ENCODE results near the gene KIF1C.

KIF1C gene

DNA sequence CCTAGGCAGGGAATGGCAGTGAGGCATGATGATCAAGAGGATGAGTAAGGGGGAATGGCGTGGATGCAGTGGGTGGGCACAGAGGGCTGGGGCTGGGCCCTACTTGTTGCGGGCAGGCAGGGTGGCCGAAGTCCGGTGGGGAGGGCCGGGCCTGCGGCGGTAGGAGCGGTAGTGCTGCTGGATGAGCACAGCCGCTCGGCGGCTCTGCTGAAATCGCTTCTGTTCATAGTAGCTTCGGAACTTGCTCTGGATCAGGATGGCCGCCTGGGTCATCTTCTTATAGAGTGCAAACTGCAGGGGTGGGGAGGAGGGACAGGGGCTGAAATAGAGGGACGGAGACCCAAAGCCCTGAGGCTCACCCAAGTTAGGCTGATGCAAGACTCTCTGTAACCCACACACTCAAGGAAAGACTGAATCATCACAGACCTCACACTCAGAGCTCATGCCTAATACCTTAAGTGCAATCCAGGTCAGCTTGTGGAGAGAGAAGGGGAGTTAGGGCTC lies 28.7 kb upstream of the KIF1C start:
- peak; percentile 90 for DNase-seq

- no peak for DNase-seq
Observed at GRCh38 chr17:4969551-4970173, 28.1 kb upstream of the KIF1C start.

DNA sequence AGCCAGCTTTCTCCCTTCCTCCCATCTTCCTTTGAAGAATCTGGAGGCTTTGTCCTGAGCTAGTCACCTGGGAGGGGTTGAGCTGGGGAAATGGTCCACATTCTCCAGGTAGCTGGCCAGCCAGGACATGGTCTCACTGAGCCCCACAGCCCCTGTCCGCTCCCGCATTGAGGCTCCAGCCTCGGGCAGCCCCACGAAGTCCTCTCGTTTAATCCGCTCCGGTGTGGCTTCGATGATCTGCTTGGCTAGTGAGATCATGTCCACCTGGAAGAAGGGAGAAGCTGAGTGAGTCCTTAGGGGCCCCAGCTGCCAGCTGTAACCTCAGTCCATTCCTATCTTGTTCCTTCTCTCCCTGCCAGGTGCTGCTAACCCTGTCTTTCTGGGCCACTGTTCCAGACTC lies 27.5 kb upstream of the KIF1C start:
- no peak for DNase-seq

- DNase-seq, result no peak
Observed at GRCh38 chr17:4971826-4972225, 25.9 kb upstream of the KIF1C start.

DNA sequence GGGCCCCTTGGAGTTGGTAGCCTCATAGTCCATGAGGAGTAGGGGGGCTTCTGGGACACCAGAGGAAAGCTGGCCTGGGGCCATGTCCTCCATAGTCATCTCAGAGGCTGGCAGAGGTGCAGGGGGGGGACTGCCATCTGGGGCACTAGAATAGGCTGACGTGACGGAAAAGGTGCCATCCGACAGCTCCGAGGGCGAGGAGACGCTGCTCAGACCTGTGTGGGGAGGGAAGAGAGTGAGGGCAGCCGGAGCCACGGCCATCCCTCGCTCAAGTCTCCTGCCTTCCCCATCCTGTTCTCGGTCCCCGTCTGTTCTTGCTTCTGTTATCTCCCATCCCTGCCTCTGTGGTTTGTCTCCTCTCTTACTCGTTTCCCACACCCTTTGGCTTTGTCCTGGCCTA lies 25.4 kb upstream of the KIF1C start:
- no peak for DNase-seq

DNA sequence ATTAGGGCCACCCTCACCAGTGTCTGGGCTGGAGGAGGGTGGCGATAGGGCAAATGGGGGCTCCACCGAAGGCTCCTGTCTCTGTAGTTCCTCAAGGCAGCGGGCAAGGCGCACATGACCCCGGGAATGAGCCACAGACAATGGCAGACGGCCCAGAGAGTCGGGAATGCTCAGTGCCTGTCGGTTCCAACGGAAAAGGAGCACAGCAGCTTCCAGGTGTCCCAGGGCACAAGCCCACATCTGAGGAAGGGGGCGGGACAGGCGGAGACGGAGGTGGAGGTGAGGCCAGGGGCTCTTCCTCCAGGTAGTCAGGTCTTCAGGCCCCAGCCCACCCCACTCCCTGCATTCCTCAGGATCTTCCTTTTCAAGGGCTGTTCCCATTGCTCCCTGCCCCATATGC lies 25.0 kb upstream of the KIF1C start:
- DNase-seq, result no peak

DNA sequence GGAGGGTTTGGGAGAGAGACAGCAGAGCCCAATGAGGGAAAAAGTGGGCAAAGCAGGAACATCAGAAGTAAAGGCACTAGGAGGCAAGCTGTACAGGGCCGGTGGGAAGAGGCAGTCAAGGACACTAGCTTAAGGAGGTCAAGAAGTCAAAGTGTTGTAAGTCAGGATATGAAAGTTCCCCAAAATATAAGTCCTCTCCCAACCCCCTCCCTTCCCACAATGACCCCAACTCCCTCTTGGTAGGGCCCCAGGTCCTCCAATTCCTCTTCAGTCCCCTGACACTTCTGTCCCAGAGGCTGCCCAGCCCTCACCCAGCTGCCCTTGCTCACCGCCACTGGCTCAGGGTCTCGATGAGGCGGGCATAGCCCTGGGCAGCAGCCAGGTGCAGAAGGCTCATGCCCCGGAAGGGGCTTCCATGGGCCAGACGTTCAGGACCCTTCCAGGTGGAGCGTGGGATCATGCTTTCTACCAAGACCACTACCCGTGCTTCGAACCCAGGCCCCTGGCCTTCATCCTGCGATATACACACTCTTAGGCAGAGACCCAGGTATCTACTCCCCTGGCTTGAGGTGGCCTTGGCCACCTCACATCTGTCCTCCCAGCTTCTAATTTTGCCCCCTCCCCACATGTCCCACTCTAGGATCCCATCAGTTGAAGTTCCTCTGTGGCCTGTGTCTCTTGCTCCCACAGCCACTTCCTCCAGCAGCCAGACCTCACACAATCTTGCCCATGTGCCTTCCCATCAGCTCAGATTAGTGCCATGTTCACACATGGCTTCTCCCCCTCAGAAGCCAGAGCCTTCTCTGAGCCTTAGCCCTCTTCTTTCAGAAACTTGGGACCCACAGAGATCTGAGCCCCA lies 24.3 kb upstream of the KIF1C start:
- no peak for DNase-seq

DNA sequence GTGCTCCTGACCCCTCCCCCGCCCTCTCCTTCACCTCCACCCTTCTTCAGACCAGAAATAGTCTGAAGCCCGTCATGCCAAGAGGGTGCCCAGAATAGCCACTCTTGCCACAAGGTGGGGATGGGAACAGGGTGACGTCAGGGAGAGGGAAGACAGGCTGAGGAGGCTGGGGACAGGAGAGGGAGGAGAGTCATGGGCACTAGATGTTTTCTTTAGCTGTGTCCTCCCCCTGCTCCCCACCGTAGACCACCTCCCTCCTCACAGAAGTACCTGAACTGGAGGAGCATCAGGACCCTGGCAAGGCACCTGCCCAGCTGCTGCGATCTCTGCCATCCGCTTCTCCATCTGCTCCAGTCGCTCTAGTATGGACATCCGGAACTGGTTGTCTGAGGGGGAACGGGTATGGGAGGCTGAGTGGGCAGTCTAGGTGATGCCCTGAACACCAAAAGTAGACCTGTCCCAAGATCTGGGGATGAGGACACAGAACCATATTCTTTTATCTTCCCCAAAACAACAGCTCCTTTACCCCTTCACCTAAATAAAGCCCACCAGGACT lies 23.6 kb upstream of the KIF1C start:
- no peak for DNase-seq

- DNase-seq, result no peak
Observed at GRCh38 chr17:4978726-4979125, 19.0 kb upstream of the KIF1C start.

DNA sequence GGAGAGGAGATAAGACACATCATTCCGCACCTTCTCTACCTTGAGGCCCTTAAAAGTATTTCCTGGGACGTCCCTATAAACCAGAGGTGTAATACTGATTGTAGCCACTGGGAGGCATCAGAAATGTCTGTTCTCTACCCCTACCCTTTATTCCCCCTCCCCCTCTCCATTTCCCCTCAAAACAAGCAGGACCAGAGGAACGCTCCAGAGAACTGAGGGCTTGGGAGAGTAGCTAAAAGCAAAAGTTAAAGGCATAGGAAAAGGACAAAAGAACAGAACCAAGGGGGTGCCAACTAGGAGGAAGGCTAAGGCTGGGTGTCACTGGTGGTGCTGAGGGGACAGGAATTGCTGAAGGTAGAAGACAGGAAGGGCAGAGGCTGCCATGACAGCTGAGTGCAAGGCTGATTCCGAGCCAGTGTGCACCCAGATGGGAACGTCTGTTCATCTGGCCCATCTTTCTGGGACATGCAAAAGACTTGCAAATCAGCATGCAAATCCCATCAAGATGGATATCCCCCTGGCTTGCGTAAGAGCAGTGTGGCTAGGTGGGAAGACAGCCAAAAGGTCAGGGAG lies 17.0 kb upstream of the KIF1C start:
- DNase-seq, result peak; percentile 80

DNA sequence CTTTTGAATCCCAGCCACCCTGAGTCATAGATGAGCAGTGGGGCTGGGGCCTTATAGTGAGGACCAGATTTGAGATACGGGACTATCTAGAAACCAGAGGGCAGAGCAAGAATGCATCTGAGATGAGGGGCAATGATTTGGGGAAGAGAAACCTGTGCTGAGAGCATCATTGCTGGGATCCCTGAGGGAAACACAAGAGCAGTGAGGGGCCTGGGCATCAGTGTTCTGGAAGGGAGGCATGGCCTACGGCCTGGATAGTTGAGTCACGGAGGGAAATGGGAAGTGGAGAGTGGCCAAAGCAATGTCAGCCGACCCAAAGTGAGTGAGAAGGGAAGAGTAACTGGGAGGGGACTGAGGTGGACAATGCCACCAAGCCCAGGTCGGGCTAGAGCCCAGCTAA lies 15.4 kb upstream of the KIF1C start:
- peak; percentile 32 for DNase-seq

- no peak for DNase-seq
Observed at GRCh38 chr17:4986403-4986802, 11.3 kb upstream of the KIF1C start.

DNA sequence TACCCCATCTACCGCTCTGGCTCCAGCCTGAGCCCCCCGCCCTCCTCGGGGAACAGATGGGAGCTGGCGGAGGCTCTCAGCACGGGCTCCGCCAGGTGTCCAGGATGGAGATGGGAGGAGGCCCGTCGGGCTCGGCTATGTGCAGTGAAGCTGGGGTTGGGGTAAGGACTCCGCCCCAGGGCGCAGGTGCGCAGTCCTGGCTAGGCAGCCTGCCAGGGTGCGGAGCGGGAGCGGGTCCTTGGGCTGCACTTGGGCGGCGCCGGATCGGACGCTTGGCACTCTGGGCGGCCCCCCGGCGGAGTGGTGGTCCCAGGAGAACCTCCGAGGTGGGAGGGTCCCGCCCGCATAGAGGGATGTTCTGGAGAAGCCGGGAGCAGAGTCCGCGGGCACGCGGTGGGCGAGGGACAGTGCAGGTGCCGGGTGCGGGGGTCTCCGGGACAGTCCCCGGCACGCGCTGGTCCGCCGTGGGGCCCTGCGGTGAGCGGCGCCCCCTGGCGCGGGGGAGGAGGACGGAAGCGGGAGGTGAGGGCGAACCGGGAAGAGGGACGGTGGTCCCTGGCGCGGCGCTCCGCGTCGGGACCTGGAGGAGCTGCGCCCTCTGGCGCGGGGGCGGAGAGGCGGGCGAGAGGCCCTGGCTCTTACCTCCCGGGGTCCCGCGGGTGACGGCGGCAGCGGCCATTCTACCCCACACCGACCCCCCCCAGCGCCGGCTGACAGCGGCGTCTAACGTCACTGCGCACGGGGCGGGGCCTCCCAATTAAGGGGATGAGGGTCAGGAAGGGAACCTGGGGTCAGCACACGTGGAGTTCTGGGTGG lies 10.6 kb upstream of the KIF1C start, which contains the start of gene CAMTA2:
Gene CAMTA2, minus strand, starts transcription at position 725 of the 816 bp plus-strand sequence. CDS start 1,453 bp downstream, outside the sequence.
- peak; percentile 95 for DNase-seq

- DNase-seq, result no peak
Observed at GRCh38 chr17:4987767-4988567, 9.8 kb upstream of the KIF1C start.

DNA sequence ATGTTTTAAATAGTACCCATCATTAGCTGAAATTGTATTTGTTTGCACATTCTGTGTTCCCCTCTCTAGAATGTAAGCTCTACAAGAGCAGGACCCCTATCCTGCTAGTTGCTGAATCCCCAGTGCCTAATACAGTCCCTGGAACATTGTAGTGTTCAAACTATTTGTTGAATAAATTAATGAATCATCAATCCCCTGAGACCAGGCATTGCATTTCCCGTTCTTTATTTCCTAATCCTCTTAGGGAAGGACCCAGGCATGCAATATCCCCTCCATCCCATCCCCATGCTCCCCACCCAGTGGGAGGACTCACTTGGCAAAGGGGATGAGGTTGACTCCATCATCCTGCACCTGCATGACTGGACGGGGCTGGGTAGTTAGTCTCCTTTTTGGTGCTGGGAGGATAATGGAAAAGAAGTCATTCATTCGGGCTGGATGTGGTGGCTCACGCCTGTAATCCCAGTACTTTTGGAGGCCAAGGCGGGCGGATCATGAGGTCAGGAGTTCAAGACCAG lies 3.6 kb upstream of the KIF1C start:
- peak; percentile 34 for DNase-seq

DNA sequence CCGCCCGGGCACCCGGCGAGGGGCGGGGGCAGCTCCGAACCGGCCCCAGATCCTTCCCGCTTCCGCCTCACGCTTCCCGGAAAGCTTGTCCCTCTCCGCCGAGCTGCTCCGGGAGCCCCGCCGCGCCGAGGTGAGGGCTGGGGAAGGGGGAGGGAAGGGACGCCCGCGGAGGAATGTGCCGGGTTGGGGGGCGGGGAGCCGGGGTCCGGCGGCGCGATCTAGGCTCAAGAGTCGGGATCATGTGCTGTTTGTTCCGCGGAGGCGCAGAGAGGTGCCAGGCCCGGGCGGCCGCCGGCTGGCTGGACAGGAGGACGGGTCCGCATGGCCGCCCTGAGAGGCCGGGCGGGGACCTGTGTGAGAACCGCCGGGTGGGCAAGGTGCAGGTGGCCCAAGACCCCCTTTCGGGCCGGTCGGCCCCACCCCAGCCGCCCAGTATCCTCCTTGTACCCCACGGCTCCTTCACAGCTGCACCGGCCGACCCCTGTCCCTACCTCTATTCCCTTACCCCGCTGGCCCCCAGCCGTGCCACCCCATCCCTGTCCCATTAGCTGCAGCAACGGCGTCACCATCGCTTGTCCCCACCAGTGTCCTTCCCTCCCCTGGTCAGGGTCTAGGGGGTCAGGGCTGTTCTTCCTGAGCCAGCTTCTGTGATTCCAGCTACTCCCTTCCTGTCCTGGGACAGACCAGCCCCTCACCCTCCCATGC lies 429 bp downstream of the KIF1C start:
- DNase-seq, result peak; percentile 81

- DNase-seq, result peak; percentile 56
Observed at GRCh38 chr17:4998732-4999429, 1.1 kb downstream of the KIF1C start.

- DNase-seq, result peak; percentile 45
Observed at GRCh38 chr17:4999430-5000093, 1.8 kb downstream of the KIF1C start.

- peak; percentile 55 for DNase-seq
Observed at GRCh38 chr17:5000237-5000639, 2.5 kb downstream of the KIF1C start.

All from islet precursor cell (in vitro differentiated cells).